HUES6 (cell line): ENCODE data around the gene MAGEC3.
"Not testable (repeated sequence)": the region's sequence is repeated elsewhere in the genome, so short reads cannot be mapped to it uniquely, and the experiment has no call there.

Source experiments
- H3K27ac ChIP-seq: 2 replicates; pipeline ENCODE4 v1.7.0; 2013; ENCODE audit warnings: low read depth, mild to moderate bottlenecking, low read length, inconsistent platforms
- H3K27me3 ChIP-seq: 2 replicates; pipeline ENCODE4 v1.6.1; 2013; ENCODE audit warnings: low read length; ENCODE audit not compliant: control insufficient read depth, insufficient read depth
- H3K36me3 ChIP-seq: 2 replicates; pipeline ENCODE4 v1.6.1; 2013; ENCODE audit warnings: low read length; ENCODE audit not compliant: control insufficient read depth, insufficient read depth
- H3K4me1 ChIP-seq: 2 replicates; pipeline ENCODE4 v1.6.1; 2013; ENCODE audit warnings: low read length; ENCODE audit not compliant: control insufficient read depth, insufficient read depth
- H3K4me3 ChIP-seq: 2 replicates; pipeline ENCODE4 v1.5.1; 2013; ENCODE audit warnings: low read depth, low read length
- H3K9ac ChIP-seq: one replicate; pipeline ENCODE4 v1.6.1; 2013; ENCODE audit warnings: mild to moderate bottlenecking, low read length
- H3K9me3 ChIP-seq: 2 replicates; pipeline ENCODE4 v1.6.1; 2013; ENCODE audit warnings: low read depth, low read length; ENCODE audit not compliant: control insufficient read depth, insufficient read depth

MAGEC3 gene, protein sequence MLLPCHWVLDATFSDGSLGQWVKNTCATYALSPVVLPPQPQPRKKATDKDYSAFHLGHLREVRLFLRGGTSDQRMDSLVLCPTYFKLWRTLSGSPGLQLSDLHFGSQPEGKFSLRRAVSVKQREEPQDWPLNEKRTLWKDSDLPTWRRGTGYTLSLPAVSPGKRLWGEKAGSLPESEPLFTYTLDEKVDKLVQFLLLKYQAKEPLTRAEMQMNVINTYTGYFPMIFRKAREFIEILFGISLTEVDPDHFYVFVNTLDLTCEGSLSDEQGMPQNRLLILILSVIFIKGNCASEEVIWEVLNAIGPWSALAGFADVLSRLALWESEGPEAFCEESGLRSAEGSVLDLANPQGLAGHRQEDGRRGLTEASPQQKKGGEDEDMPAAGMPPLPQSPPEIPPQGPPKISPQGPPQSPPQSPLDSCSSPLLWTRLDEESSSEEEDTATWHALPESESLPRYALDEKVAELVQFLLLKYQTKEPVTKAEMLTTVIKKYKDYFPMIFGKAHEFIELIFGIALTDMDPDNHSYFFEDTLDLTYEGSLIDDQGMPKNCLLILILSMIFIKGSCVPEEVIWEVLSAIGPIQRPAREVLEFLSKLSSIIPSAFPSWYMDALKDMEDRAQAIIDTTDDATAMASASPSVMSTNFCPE

DNA sequence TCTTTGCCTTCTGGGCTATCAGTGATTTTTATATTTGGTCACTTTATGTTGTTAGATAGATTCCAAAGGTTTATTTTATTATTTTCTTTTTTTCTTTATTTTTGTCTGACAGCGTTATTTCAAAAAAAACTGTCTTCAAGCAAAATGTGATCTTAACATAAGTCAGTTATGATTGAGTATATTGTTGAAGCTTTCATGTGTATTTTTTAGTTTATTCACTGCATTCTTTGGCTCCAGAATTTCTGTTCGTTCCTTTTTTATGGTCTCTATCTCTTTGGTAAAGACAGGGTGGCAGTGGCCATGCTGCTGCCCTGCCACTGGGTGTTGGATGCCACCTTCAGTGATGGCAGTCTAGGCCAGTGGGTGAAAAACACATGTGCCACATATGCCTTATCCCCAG is at the start of gene MAGEC3:
TSS of gene MAGEC3 (plus strand) at position 301 of the 400 bp plus-strand sequence. CDS start at position 301, 0 bp downstream.
- Histone ChIP-seq H3K9ac (no peak within 1 kb of the TSS), H3K4me3 (no peak within 1 kb of the TSS), H3K36me3 (no peaks in the 10 kb centered on the region), H3K9me3 (no peaks in the 10 kb centered on the region), H3K27ac (no peak within 1 kb of the TSS), H3K27me3 (no peaks in the 10 kb centered on the region), H3K4me1 (no peaks in the 10 kb centered on the region)

DNA sequence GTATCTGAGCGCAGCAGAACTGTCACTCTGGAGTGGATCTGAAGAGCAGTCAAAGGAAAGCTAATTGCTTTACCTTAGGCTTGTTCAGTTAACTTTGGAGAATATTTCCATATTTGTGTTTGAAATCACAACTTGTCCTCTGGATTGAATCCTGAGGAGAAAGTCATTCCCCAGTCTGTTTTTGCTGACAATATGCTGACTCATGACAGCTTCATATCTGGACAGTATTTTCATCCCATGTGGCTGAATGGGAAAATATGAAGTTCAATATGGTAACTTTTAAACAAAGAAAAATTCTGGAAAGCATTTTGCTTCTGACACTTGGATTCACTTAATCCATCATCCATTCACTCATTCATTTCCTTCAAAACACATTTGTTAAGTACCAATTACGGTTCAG is 46.3 kb upstream of the MAGEC3 start:
- Histone ChIP-seq H3K9ac (no peak overlapping the region), H3K27ac (no peak overlapping the region), H3K36me3 (no peaks in the 10 kb centered on the region), H3K4me3 (no peak overlapping the region), H3K4me1 (no peaks in the 10 kb centered on the region), H3K27me3 (no peaks in the 10 kb centered on the region), H3K9me3 (no peaks in the 10 kb centered on the region)

DNA sequence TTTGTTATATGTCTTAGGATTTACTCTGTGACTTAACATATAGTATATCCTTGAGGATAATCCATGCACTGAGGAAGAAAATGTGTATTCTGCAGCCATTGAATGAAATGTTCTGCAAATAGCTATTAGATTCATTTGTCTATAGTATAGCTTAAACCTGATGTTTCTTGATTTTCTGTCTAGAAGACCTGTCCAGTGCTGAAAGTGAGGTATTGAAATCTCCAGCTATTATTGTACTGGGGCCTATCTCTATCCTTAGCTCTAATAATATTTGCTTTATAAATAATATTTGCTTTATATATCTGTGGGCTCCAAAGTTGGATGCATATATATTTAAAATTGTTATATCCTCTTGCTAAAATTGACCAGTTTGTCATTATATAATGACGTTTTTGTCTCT is 26.7 kb upstream of the MAGEC3 start:
- H3K9me3 ChIP-seq = no peaks in the 10 kb centered on the region
- H3K4me3 ChIP-seq = no peak overlapping the region
- no peak overlapping the region for H3K9ac ChIP-seq
- no peaks in the 10 kb centered on the region for H3K27me3 ChIP-seq
- H3K27ac ChIP-seq = no peak overlapping the region
- no peaks in the 10 kb centered on the region for H3K4me1 ChIP-seq
- no peaks in the 10 kb centered on the region for H3K36me3 ChIP-seq

DNA sequence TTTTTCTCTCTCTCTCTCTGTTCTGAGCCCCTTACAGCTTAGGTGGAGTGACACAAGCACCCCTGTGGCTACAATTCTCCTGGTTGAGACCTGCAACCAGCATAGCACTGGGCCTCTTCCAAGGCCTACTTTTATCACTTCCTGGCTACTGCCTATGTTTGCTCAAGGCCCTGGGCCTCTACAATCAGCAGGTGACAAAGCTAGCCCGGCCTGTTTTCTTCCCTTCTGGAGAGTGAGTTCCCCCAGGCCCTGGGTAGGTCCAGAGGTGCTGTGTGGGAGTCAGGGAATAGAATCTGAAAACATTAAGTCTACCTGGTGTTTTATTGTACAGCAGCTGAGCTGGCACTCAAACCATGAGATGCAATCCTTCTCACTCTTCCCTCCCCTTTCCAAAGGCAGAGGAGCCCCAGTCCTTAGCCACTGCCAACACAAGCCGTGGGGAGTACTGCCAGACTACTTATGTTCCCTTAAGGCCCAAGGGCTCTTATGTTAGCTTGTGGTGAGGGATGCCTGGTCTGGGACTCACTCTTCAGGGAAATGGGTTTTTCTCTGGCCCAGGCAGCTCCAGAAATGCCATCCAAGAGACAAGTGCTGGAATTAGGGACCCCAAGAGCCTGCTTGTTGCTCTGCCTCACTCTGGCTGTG is 23.8 kb upstream of the MAGEC3 start:
- no peaks in the 10 kb centered on the region for H3K36me3 ChIP-seq
- H3K9ac ChIP-seq = no peak overlapping the region
- 0 out of 2 replicates have a peak, but pooled peaks cover 3% of the 10 kb centered on the region for H3K9me3 ChIP-seq
- no peak overlapping the region for H3K4me3 ChIP-seq
- no peak overlapping the region for H3K27ac ChIP-seq
- no peaks in the 10 kb centered on the region for H3K4me1 ChIP-seq
- no peaks in the 10 kb centered on the region for H3K27me3 ChIP-seq

DNA sequence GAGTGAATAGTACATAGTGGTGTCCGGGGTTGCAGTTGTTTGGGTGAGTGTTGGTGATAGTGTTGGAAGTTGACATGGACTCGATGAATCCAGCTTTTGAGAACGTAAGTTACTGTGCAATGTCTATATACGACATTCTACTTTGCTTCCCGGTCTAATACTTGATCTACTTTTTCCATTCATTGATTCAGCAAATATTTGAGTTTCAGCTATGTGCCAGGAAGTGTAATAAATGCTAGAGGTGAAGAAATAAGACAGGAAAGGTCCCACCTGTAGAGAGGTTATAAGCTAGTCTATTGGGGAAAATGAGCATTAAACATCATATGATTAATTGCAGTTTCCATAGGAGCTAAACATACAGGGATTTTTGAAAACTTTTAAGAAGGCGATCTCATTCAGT is 22.2 kb upstream of the MAGEC3 start:
- no peaks in the 10 kb centered on the region for H3K36me3 ChIP-seq
- H3K4me3 ChIP-seq = no peak overlapping the region
- 0 out of 2 replicates have a peak, but pooled peaks cover 3% of the 10 kb centered on the region for H3K9me3 ChIP-seq
- H3K4me1 ChIP-seq = no peaks in the 10 kb centered on the region
- no peak overlapping the region for H3K9ac ChIP-seq
- H3K27me3 ChIP-seq = no peaks in the 10 kb centered on the region
- H3K27ac ChIP-seq = no peak overlapping the region

DNA sequence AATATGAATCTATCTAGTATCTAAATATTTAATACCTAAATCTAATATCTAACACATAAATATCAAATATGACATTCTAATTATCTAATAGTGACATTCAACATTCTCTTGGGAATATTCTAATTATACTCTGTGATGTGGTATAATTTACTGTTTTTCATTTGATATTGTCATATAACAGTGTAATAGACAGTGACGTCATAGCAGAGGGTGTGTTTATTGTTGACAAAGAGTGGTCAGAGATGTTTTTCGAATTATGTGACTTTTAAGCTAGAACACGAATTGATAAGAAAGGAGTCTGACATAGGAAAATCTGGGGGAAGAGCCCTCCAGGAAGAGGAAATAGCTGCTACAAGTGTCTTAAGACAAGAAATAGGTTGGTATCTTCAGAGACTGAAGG is 5.9 kb upstream of the MAGEC3 start:
- Histone ChIP-seq H3K27me3 (no peaks in the 10 kb centered on the region), H3K9me3 (no peaks in the 10 kb centered on the region), H3K27ac (no peak overlapping the region), H3K4me1 (no peaks in the 10 kb centered on the region), H3K4me3 (no peak overlapping the region), H3K36me3 (no peaks in the 10 kb centered on the region), H3K9ac (no peak overlapping the region)

DNA sequence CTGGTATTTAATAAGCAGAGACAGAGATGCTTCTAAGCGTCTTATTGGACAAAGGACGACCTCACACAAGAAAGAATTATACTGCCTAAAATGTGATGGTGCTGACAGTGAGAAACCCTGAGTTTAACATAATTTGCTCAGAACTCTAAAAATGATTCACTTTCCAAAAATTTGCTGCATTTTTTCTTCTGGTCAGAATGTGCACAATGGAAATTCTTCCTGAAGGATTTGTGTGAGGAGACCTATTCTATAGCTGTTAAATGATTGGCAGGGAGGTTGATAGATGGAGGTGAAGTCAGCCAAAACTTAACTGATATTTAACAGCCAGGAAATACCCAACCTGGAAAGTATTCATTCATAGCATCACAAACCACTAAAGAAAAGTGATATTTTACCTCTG is 1.7 kb downstream of the MAGEC3 start:
- H3K27ac ChIP-seq = no peak overlapping the region
- no peaks in the 10 kb centered on the region for H3K9me3 ChIP-seq
- H3K4me3 ChIP-seq = no peak overlapping the region
- H3K4me1 ChIP-seq = no peaks in the 10 kb centered on the region
- no peak overlapping the region for H3K9ac ChIP-seq
- H3K27me3 ChIP-seq = no peaks in the 10 kb centered on the region
- no peaks in the 10 kb centered on the region for H3K36me3 ChIP-seq

DNA sequence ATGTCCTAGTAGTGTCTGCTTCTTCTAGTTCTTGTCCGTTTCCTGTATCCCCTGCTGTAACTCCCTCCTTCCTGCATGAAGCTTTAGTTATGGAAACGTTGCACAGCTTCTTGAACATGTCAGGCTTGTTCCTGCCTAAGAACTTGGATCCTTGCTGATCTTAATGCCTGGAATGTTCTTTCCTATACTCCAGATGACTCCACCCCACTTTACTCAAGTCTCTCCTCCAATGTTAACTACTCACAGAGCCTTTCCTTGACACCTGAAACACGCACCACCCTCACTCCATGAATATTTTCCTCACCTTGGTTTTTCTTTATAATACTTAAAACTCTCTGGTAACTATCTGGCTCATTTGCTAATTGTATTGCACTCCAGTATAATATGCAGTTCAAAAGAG is 19.4 kb downstream of the MAGEC3 start:
- Histone ChIP-seq H3K27ac (no peak overlapping the region), H3K27me3 (no peaks in the 10 kb centered on the region), H3K9ac (no peak overlapping the region), H3K36me3 (no peaks in the 10 kb centered on the region), H3K4me3 (no peak overlapping the region), H3K4me1 (no peaks in the 10 kb centered on the region; the same call in 1 of the 2 replicates), H3K9me3 (no peaks in the 10 kb centered on the region)

DNA sequence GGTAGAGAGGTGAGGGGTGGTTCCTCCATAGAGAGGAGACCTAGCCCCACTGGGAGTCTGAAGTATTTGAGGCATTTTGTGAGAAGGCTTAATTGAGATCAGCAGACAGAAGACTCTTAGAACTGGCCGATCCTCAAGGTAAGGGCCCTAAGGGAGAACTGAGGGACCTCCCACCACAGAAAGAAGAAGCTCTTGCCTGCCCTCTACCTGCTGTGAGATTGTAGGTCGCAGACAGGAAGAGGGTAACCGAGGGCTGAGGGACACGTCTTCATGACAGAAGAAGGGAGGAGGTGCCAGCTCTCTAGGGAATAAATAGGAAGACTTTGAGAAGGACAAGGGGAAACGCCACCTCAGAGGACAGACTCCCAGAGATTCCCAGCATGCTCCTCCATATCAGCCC is 41.5 kb downstream of the MAGEC3 start:
- Histone ChIP-seq H3K27me3 (no peaks in the 10 kb centered on the region), H3K27ac (no peak overlapping the region), H3K9ac (no peak overlapping the region), H3K4me1 (0 out of 2 replicates have a peak, but pooled peaks cover 6% of the 10 kb centered on the region), H3K9me3 (0 out of 2 replicates have a peak, but pooled peaks cover 3% of the 10 kb centered on the region), H3K4me3 (no peak overlapping the region), H3K36me3 (no peaks in the 10 kb centered on the region)

DNA sequence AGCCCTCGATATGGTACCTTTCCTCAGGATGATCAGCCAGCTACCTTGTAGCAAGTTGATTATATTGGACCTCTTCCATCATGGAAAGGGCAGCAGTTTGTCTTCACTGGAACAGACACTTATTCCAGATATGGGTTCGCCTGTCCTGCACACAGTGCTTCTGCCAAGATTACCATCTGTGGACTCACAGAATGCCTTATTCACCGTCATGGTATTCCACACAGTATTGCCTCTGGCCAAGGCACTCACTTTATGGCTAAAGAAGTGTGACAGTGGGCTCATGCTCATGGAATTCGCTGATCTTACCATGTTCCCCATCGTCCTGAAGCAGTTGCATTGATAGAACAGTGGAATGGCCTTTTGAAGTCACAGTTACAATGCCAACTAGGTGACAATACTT is 50.7 kb downstream of the MAGEC3 start:
- H3K36me3 ChIP-seq, H3K27me3 ChIP-seq, H3K4me1 ChIP-seq, H3K9ac ChIP-seq, H3K9me3 ChIP-seq, H3K27ac ChIP-seq, H3K4me3 ChIP-seq: not testable (repeated sequence)

DNA sequence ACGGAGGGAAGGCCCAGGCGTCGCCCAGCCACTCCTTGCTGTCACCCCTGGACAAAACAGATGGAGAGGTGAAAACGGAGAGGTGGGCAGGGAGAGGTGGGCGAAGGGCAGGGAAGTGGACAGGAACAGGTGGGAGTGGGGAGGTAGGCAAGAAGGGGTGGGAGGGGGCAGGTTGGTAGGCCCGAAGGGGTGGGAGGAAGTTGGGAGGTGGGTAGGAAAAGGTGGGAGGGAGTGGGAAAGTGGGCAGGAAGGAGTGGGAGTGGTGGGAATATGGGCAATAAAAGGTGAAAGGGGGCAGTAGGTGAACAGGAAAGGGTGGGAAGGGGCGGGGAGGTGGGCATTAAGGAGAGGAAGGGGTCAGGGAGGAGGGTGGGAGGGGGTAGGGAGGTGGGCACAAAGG is 56.6 kb downstream of the MAGEC3 start:
- no peaks in the 10 kb centered on the region for H3K4me1 ChIP-seq
- H3K27ac ChIP-seq = no peak overlapping the region
- H3K4me3 ChIP-seq = no peak overlapping the region
- H3K36me3 ChIP-seq = no peaks in the 10 kb centered on the region
- H3K9ac ChIP-seq = no peak overlapping the region
- no peaks in the 10 kb centered on the region for H3K9me3 ChIP-seq
- no peaks in the 10 kb centered on the region for H3K27me3 ChIP-seq
